ENCODE results near the gene NFKBIE.
A peak's percentile ranks its signal among the peaks of the same experiment; 100 is the strongest.

DNA sequence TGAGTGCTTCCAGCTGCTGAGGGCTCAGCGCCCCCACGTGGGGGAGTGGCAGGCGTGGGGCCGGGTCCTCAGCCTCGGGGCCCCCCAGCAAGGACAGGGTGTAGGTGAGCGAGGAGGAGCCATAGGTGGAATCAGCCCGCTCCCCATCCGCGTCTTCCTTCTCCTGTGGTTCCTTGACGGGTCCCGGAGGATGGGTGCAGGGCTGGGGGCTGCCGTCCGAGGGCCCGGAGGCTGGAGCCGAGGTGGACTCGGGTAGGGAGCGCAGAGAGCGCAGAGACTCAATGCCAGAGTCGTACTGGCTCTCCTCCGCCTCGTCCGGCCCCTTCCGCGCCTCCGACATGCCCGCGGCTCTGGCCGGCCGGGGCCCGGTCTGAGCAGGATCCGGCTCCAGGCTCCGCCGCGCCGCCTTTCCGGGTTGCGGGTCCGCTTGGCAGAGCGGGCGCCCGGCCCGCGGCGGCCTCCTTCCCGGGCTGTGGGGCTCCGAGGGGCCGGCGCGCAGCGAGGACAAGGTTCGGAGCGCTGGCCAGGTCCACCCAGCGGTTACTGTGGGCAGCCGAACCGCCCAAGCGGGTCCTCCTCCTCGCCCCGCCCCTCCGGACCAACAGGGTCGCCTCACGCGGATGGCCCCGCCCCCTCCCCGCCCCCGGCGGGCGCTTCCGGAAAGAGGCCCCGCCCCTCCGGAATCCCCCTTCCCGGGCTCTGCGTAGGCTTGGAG is at the start of gene NFKBIE:
- TF ChIP-seq CTCF (IDR thresholded peaks at IDR 0.05) (peak in 1 of 3 donors; percentile 19), POLR2A (IDR thresholded peaks at IDR 0.05) (no peak)
